Coronary artery (tissue), 2 donors: ENCODE measurements around the gene NT5C3B.

Experiments
- DNase-seq: peaks from one replicate; pipeline ENCODE4 v3.0.0-alpha.2; 2017; ENCODE audit warnings: low spot score
- H3K27ac ChIP-seq, 2 donors: fragments of 200-600 bp; sonication (generic); one replicate each; pipeline ENCODE4 v1.5.1; 2016 to 2019
- H3K4me3 ChIP-seq: fragments of 200-600 bp; sonication (generic); 2 replicates; pipeline ENCODE4 v1.5.1; 2016; ENCODE audit warnings: mild to moderate bottlenecking, moderate library complexity
- CTCF ChIP-seq: fragments of 200-600 bp; sonication (generic); IDR thresholded peaks from one replicate; pipeline ENCODE4 v1.5.1; 2019; ENCODE audit warnings: antibody characterized with exemption

Gene NT5C3B

GRCh38 chr17:41823141-41823524 is 12.9 kb downstream of the NT5C3B start:
- DNase-seq: no peak
- Histone ChIP-seq H3K27ac (no peak overlapping the region), H3K4me3 (no peak overlapping the region)
- no peak for TF ChIP-seq CTCF

- no peak for TF ChIP-seq CTCF
Observed at GRCh38 chr17:41822216-41823140, 13.6 kb downstream of the NT5C3B start.

GRCh38 chr17:41821776-41822175 is 14.3 kb downstream of the NT5C3B start:
- Histone ChIP-seq H3K27ac (no peak overlapping the region), H3K4me3 (no peak overlapping the region)
- DNase-seq: no peak
- TF ChIP-seq CTCF: no peak

More at GRCh38 chr17:41822216-41823140, 13.6 kb downstream of the NT5C3B start:
- Histone ChIP-seq H3K27ac (no peak overlapping the region), H3K4me3 (no peak overlapping the region)
- DNase-seq: no peak

GRCh38 chr17:41818024-41818423 is 18.0 kb downstream of the NT5C3B start:
- no peak overlapping the region for H3K27ac ChIP-seq
- no peak for DNase-seq
- no peak overlapping the region for H3K4me3 ChIP-seq
- TF ChIP-seq CTCF: no peak

GRCh38 chr17:41816637-41817320 is 19.3 kb downstream of the NT5C3B start:
- no peak for TF ChIP-seq CTCF
- no peak for DNase-seq
- Histone ChIP-seq H3K4me3 (no peak overlapping the region), H3K27ac (no peak overlapping the region)

GRCh38 chr17:41814195-41814594 is 21.8 kb downstream of the NT5C3B start:
- peak overlapping the region; percentile 95 for H3K4me3 ChIP-seq
- peak overlapping the region; percentile 51 to 90 for H3K27ac ChIP-seq
- no peak for DNase-seq
- no peak for TF ChIP-seq CTCF
